Osteocyte (in vitro differentiated cells): ENCODE data around the gene FAM193A. TPM values are rescaled to one million over a fixed set of nuclear protein-coding genes. Genes with fewer than 3 reads are reported as not detected.

ENCODE experiments used
- DNase-seq: peaks from one replicate; pipeline ENCODE4 v3.0.0; 2021; ENCODE audit warnings: mixed read lengths; ENCODE audit not compliant: unreplicated experiment; ENCODE audit errors: extremely low spot score
- H3K27ac Mint-ChIP-seq: one replicate; pipeline ENCODE4 v1.8.0; 2021; ENCODE audit warnings: mild to moderate bottlenecking, mixed read lengths; ENCODE audit not compliant: unreplicated experiment
- H3K27me3 Mint-ChIP-seq: one replicate; pipeline ENCODE4 v1.8.0; 2021; ENCODE audit warnings: mixed read lengths; ENCODE audit not compliant: unreplicated experiment
- H3K36me3 Mint-ChIP-seq: one replicate; pipeline ENCODE4 v1.8.0; 2021; ENCODE audit warnings: mixed read lengths; ENCODE audit not compliant: unreplicated experiment
- H3K4me1 Mint-ChIP-seq: one replicate; pipeline ENCODE4 v1.8.0; 2021; ENCODE audit warnings: mixed read lengths; ENCODE audit not compliant: unreplicated experiment
- H3K4me3 Mint-ChIP-seq: one replicate; pipeline ENCODE4 v1.8.0; 2021; ENCODE audit warnings: mild to moderate bottlenecking, moderate library complexity, mixed read lengths; ENCODE audit not compliant: unreplicated experiment
- H3K9me3 Mint-ChIP-seq: one replicate; pipeline ENCODE4 v1.8.0; 2021; ENCODE audit warnings: mixed read lengths; ENCODE audit not compliant: unreplicated experiment
- long read RNA-seq: library from polyadenylated mRNA; unstranded; transcript quantifications from one replicate; pipeline ENCODE4 v2.0.0, GENCODE V29; 2021
- total RNA-seq: library from RNA; stranded (reverse); gene quantifications from 2 replicates; pipeline ENCODE4 v1.2.1, GENCODE V29; 2021
- TF ChIP-seq, protein P1 (sequence below): fragments of 200-600 bp; sonication (generic); IDR thresholded peaks from 2 replicates; pipeline ENCODE4 v1.5.0; 2021; ENCODE audit warnings: antibody characterized with exemption, mild to moderate bottlenecking, moderate library complexity

FAM193A gene, protein sequence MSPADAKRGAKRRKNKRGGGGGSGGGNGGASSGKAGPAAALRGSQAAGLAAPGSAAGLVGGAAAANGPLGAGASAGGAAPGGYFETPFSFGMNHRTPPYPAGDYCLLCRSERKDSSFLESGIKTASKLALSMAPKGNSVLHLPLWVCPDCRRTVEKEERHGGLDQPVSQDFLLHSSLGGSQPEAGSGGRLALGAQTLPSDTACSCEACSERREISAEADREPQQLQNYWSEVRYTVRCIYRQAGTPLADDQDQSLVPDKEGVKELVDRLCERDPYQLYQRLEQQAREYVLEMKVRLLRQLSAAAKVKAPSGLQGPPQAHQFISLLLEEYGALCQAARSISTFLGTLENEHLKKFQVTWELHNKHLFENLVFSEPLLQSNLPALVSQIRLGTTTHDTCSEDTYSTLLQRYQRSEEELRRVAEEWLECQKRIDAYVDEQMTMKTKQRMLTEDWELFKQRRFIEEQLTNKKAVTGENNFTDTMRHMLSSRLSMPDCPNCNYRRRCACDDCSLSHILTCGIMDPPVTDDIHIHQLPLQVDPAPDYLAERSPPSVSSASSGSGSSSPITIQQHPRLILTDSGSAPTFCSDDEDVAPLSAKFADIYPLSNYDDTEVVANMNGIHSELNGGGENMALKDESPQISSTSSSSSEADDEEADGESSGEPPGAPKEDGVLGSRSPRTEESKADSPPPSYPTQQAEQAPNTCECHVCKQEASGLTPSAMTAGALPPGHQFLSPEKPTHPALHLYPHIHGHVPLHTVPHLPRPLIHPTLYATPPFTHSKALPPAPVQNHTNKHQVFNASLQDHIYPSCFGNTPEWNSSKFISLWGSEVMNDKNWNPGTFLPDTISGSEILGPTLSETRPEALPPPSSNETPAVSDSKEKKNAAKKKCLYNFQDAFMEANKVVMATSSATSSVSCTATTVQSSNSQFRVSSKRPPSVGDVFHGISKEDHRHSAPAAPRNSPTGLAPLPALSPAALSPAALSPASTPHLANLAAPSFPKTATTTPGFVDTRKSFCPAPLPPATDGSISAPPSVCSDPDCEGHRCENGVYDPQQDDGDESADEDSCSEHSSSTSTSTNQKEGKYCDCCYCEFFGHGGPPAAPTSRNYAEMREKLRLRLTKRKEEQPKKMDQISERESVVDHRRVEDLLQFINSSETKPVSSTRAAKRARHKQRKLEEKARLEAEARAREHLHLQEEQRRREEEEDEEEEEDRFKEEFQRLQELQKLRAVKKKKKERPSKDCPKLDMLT (N-terminal part only)
- 35.3 and 36.5 TPM in 2 replicates for total RNA-seq
- long read RNA-seq, partial matches to known transcripts: 9 of 13 reads
- long read RNA-seq, other reads (novel, unspliced or antisense): 4 of 13 reads

GRCh38 chr4:2536193-2537010 lies at the start of gene FAM193A:
TSS of gene FAM193A (plus strand) at chr4:2536647. CDS start at chr4:2536916, 269 bp downstream.
- peaks cover 25% of the 10 kb centered on the region for H3K4me1 Mint-ChIP-seq
- peak within 1 kb of the TSS; percentile 89 for H3K4me3 Mint-ChIP-seq
- H3K9me3 Mint-ChIP-seq: no peaks in the 10 kb centered on the region
- H3K27ac Mint-ChIP-seq: peak within 1 kb of the TSS; percentile 94
- DNase-seq: peak; percentile 100
- no peaks in the 10 kb centered on the region for H3K27me3 Mint-ChIP-seq
- TF ChIP-seq, protein P1, sequence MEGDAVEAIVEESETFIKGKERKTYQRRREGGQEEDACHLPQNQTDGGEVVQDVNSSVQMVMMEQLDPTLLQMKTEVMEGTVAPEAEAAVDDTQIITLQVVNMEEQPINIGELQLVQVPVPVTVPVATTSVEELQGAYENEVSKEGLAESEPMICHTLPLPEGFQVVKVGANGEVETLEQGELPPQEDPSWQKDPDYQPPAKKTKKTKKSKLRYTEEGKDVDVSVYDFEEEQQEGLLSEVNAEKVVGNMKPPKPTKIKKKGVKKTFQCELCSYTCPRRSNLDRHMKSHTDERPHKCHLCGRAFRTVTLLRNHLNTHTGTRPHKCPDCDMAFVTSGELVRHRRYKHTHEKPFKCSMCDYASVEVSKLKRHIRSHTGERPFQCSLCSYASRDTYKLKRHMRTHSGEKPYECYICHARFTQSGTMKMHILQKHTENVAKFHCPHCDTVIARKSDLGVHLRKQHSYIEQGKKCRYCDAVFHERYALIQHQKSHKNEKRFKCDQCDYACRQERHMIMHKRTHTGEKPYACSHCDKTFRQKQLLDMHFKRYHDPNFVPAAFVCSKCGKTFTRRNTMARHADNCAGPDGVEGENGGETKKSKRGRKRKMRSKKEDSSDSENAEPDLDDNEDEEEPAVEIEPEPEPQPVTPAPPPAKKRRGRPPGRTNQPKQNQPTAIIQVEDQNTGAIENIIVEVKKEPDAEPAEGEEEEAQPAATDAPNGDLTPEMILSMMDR: no peak
- no peaks in the 10 kb centered on the region for H3K36me3 Mint-ChIP-seq

DNA sequence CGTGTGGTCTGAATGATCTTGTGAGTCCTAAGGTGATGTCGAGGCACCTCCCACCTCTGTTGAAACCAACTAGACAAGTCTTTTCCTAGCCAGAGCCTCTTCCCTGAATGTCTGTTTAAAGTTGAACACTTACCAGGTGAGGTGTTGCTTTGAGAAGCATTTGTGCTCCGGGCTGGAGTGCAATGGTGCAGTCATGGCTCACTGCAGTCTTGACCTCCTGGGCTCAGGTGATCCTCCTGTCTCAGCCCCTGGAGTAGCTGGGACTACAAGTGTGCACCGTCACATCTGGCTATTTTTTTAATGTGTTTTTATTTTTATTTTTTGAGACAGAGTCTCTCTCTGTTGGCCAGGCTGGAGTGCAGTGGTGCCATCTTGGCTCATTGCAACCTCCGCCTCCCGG lies 49.5 kb upstream of the FAM193A start:
- no peak for DNase-seq
- Mint-ChIP-seq H3K4me1 (peaks cover 32% of the 10 kb centered on the region), H3K36me3 (peaks cover 10% of the 10 kb centered on the region), H3K4me3 (no peak overlapping the region), H3K9me3 (no peaks in the 10 kb centered on the region), H3K27me3 (no peaks in the 10 kb centered on the region), H3K27ac (no peak overlapping the region)
- TF ChIP-seq, protein P1: no peak

- TF ChIP-seq, protein P1: no peak
- H3K27ac Mint-ChIP-seq: no peak overlapping the region
- peaks cover 13% of the 10 kb centered on the region for H3K36me3 Mint-ChIP-seq
- H3K9me3 Mint-ChIP-seq: no peaks in the 10 kb centered on the region
- H3K27me3 Mint-ChIP-seq: no peaks in the 10 kb centered on the region
- H3K4me1 Mint-ChIP-seq: peaks cover 28% of the 10 kb centered on the region
- H3K4me3 Mint-ChIP-seq: no peak overlapping the region
- DNase-seq: no peak
Observed at GRCh38 chr4:2487632-2488031, 48.8 kb upstream of the FAM193A start.

DNA sequence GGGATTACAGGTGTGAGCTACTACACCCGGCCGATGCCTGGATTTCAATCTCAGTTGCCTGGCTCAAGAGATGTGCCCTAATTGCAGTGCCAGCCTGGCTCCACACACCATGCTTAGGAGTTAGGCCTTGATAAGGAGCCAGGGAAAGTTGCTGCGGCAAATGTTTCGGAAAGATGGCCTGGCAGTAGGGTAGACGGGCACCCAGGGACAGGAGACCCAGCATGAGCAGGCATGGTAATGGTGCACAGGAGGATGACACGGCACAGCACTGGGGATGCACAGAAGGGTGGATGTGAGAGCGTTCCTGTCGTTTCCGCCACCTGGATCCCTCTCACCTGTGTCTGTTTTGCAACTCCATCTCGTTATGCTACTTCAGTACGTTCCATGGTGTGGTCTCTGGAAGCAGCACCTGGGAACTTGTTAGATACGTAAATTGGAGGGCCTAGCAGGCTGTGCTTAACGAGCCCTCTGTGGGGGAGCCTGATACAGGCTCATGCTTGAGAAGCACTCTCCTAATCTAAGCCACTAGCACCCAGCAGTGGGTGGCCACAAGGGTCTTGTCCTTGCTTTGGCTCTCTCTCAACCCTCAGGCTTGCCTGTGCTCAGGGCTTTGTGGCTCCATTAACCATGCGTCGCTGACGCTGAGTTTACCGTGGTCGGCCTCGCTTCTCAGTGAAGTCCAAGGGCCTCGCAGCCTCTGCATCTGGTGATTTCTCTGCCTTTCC lies 47.2 kb upstream of the FAM193A start:
- no peak for DNase-seq
- peaks cover 31% of the 10 kb centered on the region for H3K4me1 Mint-ChIP-seq
- H3K36me3 Mint-ChIP-seq: peaks cover 21% of the 10 kb centered on the region
- no peaks in the 10 kb centered on the region for H3K9me3 Mint-ChIP-seq
- H3K4me3 Mint-ChIP-seq: no peak overlapping the region
- no peaks in the 10 kb centered on the region for H3K27me3 Mint-ChIP-seq
- TF ChIP-seq, protein P1: no peak
- H3K27ac Mint-ChIP-seq: no peak overlapping the region
